HCT116 (cell line): ENCODE measurements around the gene NECAB3. TPM values are rescaled to one million over a fixed set of nuclear protein-coding genes. Genes with fewer than 3 reads are reported as not detected.

ENCODE experiments used
- ATAC-seq: fragments of 200-7000 bp; cut with Tn5 transposase; 2 replicates; pipeline ENCODE4 v1.9.1; 2020; ENCODE audit warnings: mild to moderate bottlenecking, moderate library complexity
- BruUV-seq: library from RNA; stranded (reverse); fragments of 400-500 nt; replicated peaks from 2 replicates; lab custom pipeline; 2021; lab: Mats Ljungman, UMichigan
- CTCF ChIA-PET: fragments of 300-600 bp; sonication (Branson Sonifier 250); formaldehyde crosslinking; loops from one replicate; lab custom pipeline; 2021; ENCODE audit warnings: antibody characterized with exemption; lab: Charles Lee
- POLR2A ChIA-PET: fragments of 300-600, 350-600 bp; sonication (Branson Sonifier 250); formaldehyde crosslinking; loops from one replicate; lab custom pipeline; 2021; ENCODE audit warnings: antibody characterized with exemption; lab: Charles Lee
- RAD21 ChIA-PET, 2 experiments: fragments of 300-600 bp; sonication (Branson Sonifier 250); formaldehyde crosslinking; loops; one replicate each; lab custom pipeline; 2023; ENCODE audit warnings: low total read pairs in 2 of 2; ENCODE audit not compliant: uncharacterized antibody in 2 of 2, unreplicated experiment in 2 of 2, low non-redundant PET in 1 of 2; lab: Charles Lee
- DNase-seq: peaks from one replicate; pipeline ENCODE4 v3.0.0-alpha.2; 2010; ENCODE audit warnings: low read depth, low spot score
- H2AFZ ChIP-seq: fragments of 200-600 bp; shearing (Covaris generic), sonication (generic); 2 replicates; pipeline ENCODE4 v1.6.1; 2017; ENCODE audit warnings: low read depth, mixed run types, mixed read lengths, antibody characterized with exemption, low read length; ENCODE audit not compliant: poor library complexity, severe bottlenecking
- H3K27ac ChIP-seq: 2 replicates; pipeline ENCODE4 v1.5.1; 2012; ENCODE audit warnings: low read depth, low read length
- H3K27me3 ChIP-seq: fragments of 200-600 bp; sonication (generic); 2 replicates; pipeline ENCODE4 v1.6.1; 2016; ENCODE audit warnings: mixed run types, low read length, mixed read lengths; ENCODE audit not compliant: insufficient read depth
- H3K36me3 ChIP-seq, 2 experiments: fragments of 200-500 bp in 1 of 2; fragments of 200-600 bp in 1 of 2; sonication (Bioruptor generic) in 1 of 2; sonication (generic) in 1 of 2; 2 replicates each; pipeline versions ENCODE4 v1.5.1 to v1.6.1; 2014 to 2016; ENCODE audit warnings: low read length in 2 of 2, inconsistent platforms in 1 of 2, mixed read lengths in 1 of 2, mixed run types in 1 of 2; ENCODE audit not compliant: insufficient read depth in 2 of 2, control insufficient read depth in 1 of 2
- H3K4me1 ChIP-seq, 2 experiments: fragments of 200-600 bp in 1 of 2; sonication (generic) in 1 of 2; 2 replicates each; pipeline versions ENCODE4 v1.5.1 to v1.6.1; 2012 to 2017; ENCODE audit warnings: low read length in 2 of 2, inconsistent platforms in 1 of 2, mild to moderate bottlenecking in 1 of 2, mixed read lengths in 1 of 2, mixed run types in 1 of 2, moderate library complexity in 1 of 2; ENCODE audit not compliant: insufficient read depth in 2 of 2, control insufficient read depth in 1 of 2
- H3K4me2 ChIP-seq: fragments of 200-600 bp; sonication (generic); 2 replicates; pipeline ENCODE4 v1.6.1; 2017; ENCODE audit warnings: mixed run types, low read length, mixed read lengths
- H3K4me3 ChIP-seq, 2 experiments: fragments of 200-600 bp in 1 of 2; sonication (generic) in 1 of 2; replicated peaks in 1 of 2; 2 replicates each; pipeline ENCODE4 v1.5.1; 2011 to 2016; ENCODE audit warnings: low read length in 2 of 2, control low read depth in 1 of 2, low read depth in 1 of 2, mild to moderate bottlenecking in 1 of 2, mixed read lengths in 1 of 2, mixed run types in 1 of 2
- H3K79me2 ChIP-seq: fragments of 200-600 bp; sonication (generic); 2 replicates; pipeline ENCODE4 v1.6.1; 2017; ENCODE audit warnings: mild to moderate bottlenecking, mixed run types, low read length, moderate library complexity, mixed read lengths; ENCODE audit not compliant: insufficient read depth
- H3K9ac ChIP-seq: fragments of 200-600 bp; sonication (generic); 2 replicates; pipeline ENCODE4 v1.6.1; 2016; ENCODE audit warnings: low read length, mixed read lengths
- H3K9me2 ChIP-seq: fragments of 200-600 bp; sonication (generic), shearing (Covaris generic); 2 replicates; pipeline ENCODE4 v1.6.1; 2017; ENCODE audit warnings: mixed run types, mild to moderate bottlenecking, moderate library complexity; ENCODE audit not compliant: insufficient read depth
- H3K9me3 ChIP-seq, 2 experiments: fragments of 200-500 bp in 1 of 2; fragments of 200-600 bp in 1 of 2; sonication (Bioruptor generic) in 1 of 2; sonication (generic) in 1 of 2; 2 replicates each; pipeline ENCODE4 v1.6.1; 2014 to 2017; ENCODE audit warnings: low read length in 2 of 2, mixed read lengths in 2 of 2, inconsistent platforms in 1 of 2, low read depth in 1 of 2, mild to moderate bottlenecking in 1 of 2, mixed run types in 1 of 2, moderate library complexity in 1 of 2; ENCODE audit not compliant: control insufficient read depth in 1 of 2, insufficient read depth in 1 of 2
- H4K20me1 ChIP-seq: fragments of 200-600 bp; sonication (generic), shearing (Covaris generic); 2 replicates; pipeline ENCODE4 v1.6.1; 2017; ENCODE audit warnings: mixed run types, mild to moderate bottlenecking, moderate library complexity; ENCODE audit not compliant: insufficient read depth
- EGR1 ChIP-seq: IDR thresholded peaks from 2 replicates; pipeline ENCODE4 v1.6.1; 2012; ENCODE audit warnings: low read depth
- ELF1 ChIP-seq: IDR thresholded peaks from 2 replicates; pipeline ENCODE4 v1.6.1; 2012; ENCODE audit warnings: low read depth, borderline replicate concordance
- EZH2 ChIP-seq: fragments of 200-600 bp; sonication (generic); IDR thresholded peaks from 2 replicates; pipeline ENCODE4 v1.6.1; 2017; ENCODE audit warnings: antibody characterized with exemption, mixed run types
- FOSL1 ChIP-seq: IDR thresholded peaks from 2 replicates; pipeline ENCODE4 v1.6.1; 2012; ENCODE audit warnings: low read depth
- JUND ChIP-seq: IDR thresholded peaks from 2 replicates; pipeline ENCODE4 v1.6.1; 2012
- RAD21 ChIP-seq: IDR thresholded peaks from 2 replicates; pipeline ENCODE4 v1.6.1; 2012; ENCODE audit warnings: low read depth, mild to moderate bottlenecking
- SP1 ChIP-seq: IDR thresholded peaks from 2 replicates; pipeline ENCODE4 v1.6.1; 2012; ENCODE audit warnings: low read depth
- TCF7L2 ChIP-seq: IDR thresholded peaks from 2 replicates; pipeline ENCODE4 v1.7.0; 2011; ENCODE audit warnings: borderline replicate concordance, inconsistent platforms; ENCODE audit not compliant: insufficient read depth, insufficient read length; ENCODE audit errors: extremely low read depth
- YY1 ChIP-seq: IDR thresholded peaks from 2 replicates; pipeline ENCODE4 v1.6.1; 2011; ENCODE audit warnings: low read length, low read depth, moderate library complexity, mild to moderate bottlenecking; ENCODE audit not compliant: insufficient replicate concordance; ENCODE audit errors: extremely low read depth
- ZFX ChIP-seq: fragments of 450-650 bp; IDR thresholded peaks from 2 replicates; pipeline ENCODE4 v1.6.1; 2017
- intact Hi-C: fragments of 100-400 bp; cut with micrococcal nuclease; formaldehyde crosslinking; loops from 2 replicates; pipeline ENCODE4 v1.10.0; 2022
- total RNA-seq: library from RNA; stranded (reverse); gene quantifications from one replicate; pipeline ENCODE4 v1.2.1, GENCODE V29; 2021; ENCODE audit not compliant: unreplicated experiment
- TF ChIP-seq, protein P1 (sequence below), 3 experiments: fragments of 200-600 bp in 1 of 3; sonication (generic) in 1 of 3; IDR thresholded peaks in 2 of 3; conservative IDR thresholded peaks in 1 of 3; 2 replicates each; pipeline ENCODE4 v1.5.1; 2012 to 2017; ENCODE audit warnings: low read depth in 2 of 3, low read length in 2 of 3, antibody characterized with exemption in 1 of 3, borderline replicate concordance in 1 of 3, control low read depth in 1 of 3, mild to moderate bottlenecking in 1 of 3, mixed read lengths in 1 of 3, mixed run types in 1 of 3, moderate library complexity in 1 of 3; ENCODE audit not compliant: insufficient read depth in 1 of 3
- TF ChIP-seq, protein P2 (sequence below): IDR thresholded peaks from 2 replicates; pipeline ENCODE4 v1.6.1; 2012; ENCODE audit warnings: low read depth
- TF ChIP-seq, protein P3 (sequence below): IDR thresholded peaks from 2 replicates; pipeline ENCODE4 v1.6.1; 2012
- TF ChIP-seq, protein P4 (sequence below): IDR thresholded peaks from 2 replicates; pipeline ENCODE4 v1.6.1; 2011; ENCODE audit warnings: mild to moderate bottlenecking, low read length, moderate library complexity; ENCODE audit not compliant: insufficient replicate concordance; ENCODE audit errors: extremely low read depth

Gene NECAB3
- total RNA-seq, 1 experiment from 2014 or later, result 48.1 TPM

DNA sequence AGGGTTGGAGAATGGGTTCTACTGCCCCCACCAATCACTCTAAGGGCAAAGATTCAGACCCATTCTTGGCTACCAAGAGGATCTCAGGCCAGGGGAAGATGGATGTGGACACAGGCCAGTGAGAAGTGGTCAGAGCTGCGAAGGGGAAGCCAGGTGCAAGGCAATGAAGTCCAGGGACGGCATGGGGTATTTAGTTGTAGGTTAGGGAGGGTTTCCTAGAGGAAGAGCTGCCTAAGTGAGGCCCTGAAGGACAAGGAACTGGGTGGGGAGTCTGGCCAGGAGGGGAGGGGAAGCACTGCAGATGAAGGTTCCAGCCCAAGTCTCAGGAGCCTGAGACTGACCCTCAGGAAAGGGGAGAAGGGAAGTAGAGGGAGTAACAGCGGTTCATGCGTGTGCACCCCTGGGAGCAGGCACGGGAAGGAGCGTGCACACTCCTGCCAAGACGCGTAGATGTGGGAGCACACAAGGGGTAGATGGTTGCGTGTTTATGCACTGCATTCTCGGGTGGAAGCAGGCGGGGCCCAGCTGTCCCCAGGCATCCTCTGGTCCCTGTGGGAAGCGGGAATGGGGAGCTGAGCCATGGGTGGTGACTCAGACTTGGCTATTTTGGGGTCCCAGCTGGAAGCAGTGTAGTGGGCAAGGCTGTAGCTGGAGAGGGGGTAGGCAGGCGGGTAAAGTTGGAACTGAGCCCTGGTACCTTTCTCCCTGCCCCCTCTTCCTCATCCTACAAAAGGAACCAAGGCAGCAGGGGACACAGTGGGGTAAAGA lies 4.2 kb downstream of the NECAB3 start:
- intact Hi-C loops, result loop anchor here (5.0 kb wide), 1 partner anchor 213 kb away; no protein-coding TSS in a partner anchor
- Histone ChIP-seq H3K4me2 (no peak overlapping the region), H3K27ac (no peak overlapping the region), H3K9me2 (no peaks in the 10 kb centered on the region), H3K79me2 (peaks cover 26% of the 10 kb centered on the region; the same call in 1 of the 2 replicates), H3K9ac (no peak overlapping the region), H3K4me1 (peaks cover 11 to 20% of the 10 kb centered on the region in 2 experiments), H4K20me1 (no peaks in the 10 kb centered on the region), H3K36me3 (peaks cover 10 to 23% of the 10 kb centered on the region in 2 experiments; a peak in 3 of 4 replicates), H3K27me3 (no peaks in the 10 kb centered on the region), H2AFZ (no peak overlapping the region), H3K4me3 (no peak overlapping the region), H3K9me3 (no peaks in the 10 kb centered on the region)
- DNase-seq (no peak), ATAC-seq (no peak)
- BruUV-seq, result no TSS peak
- ChIA-PET RAD21 (no interaction called here), CTCF (no interaction called here), POLR2A (no interaction called here)
- TF ChIP-seq, protein P1, sequence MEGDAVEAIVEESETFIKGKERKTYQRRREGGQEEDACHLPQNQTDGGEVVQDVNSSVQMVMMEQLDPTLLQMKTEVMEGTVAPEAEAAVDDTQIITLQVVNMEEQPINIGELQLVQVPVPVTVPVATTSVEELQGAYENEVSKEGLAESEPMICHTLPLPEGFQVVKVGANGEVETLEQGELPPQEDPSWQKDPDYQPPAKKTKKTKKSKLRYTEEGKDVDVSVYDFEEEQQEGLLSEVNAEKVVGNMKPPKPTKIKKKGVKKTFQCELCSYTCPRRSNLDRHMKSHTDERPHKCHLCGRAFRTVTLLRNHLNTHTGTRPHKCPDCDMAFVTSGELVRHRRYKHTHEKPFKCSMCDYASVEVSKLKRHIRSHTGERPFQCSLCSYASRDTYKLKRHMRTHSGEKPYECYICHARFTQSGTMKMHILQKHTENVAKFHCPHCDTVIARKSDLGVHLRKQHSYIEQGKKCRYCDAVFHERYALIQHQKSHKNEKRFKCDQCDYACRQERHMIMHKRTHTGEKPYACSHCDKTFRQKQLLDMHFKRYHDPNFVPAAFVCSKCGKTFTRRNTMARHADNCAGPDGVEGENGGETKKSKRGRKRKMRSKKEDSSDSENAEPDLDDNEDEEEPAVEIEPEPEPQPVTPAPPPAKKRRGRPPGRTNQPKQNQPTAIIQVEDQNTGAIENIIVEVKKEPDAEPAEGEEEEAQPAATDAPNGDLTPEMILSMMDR (IDR thresholded peaks at IDR 0.05 in 2 of 3, conservative IDR thresholded peaks at IDR 0.05 in 1 of 3; ENCODE audit: borderline replicate concordance in 1 of 3, insufficient read depth in 1 of 3, low read depth in 2 of 3, low read length in 2 of 3), result no peak
- TF ChIP-seq EGR1, result no peak
- TF ChIP-seq ELF1, result no peak
- TF ChIP-seq, protein P2, sequence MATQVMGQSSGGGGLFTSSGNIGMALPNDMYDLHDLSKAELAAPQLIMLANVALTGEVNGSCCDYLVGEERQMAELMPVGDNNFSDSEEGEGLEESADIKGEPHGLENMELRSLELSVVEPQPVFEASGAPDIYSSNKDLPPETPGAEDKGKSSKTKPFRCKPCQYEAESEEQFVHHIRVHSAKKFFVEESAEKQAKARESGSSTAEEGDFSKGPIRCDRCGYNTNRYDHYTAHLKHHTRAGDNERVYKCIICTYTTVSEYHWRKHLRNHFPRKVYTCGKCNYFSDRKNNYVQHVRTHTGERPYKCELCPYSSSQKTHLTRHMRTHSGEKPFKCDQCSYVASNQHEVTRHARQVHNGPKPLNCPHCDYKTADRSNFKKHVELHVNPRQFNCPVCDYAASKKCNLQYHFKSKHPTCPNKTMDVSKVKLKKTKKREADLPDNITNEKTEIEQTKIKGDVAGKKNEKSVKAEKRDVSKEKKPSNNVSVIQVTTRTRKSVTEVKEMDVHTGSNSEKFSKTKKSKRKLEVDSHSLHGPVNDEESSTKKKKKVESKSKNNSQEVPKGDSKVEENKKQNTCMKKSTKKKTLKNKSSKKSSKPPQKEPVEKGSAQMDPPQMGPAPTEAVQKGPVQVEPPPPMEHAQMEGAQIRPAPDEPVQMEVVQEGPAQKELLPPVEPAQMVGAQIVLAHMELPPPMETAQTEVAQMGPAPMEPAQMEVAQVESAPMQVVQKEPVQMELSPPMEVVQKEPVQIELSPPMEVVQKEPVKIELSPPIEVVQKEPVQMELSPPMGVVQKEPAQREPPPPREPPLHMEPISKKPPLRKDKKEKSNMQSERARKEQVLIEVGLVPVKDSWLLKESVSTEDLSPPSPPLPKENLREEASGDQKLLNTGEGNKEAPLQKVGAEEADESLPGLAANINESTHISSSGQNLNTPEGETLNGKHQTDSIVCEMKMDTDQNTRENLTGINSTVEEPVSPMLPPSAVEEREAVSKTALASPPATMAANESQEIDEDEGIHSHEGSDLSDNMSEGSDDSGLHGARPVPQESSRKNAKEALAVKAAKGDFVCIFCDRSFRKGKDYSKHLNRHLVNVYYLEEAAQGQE, result no peak
- TF ChIP-seq, protein P3, sequence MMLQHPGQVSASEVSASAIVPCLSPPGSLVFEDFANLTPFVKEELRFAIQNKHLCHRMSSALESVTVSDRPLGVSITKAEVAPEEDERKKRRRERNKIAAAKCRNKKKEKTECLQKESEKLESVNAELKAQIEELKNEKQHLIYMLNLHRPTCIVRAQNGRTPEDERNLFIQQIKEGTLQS, result no peak
- no peak for TF ChIP-seq SP1
- TF ChIP-seq, protein P4, sequence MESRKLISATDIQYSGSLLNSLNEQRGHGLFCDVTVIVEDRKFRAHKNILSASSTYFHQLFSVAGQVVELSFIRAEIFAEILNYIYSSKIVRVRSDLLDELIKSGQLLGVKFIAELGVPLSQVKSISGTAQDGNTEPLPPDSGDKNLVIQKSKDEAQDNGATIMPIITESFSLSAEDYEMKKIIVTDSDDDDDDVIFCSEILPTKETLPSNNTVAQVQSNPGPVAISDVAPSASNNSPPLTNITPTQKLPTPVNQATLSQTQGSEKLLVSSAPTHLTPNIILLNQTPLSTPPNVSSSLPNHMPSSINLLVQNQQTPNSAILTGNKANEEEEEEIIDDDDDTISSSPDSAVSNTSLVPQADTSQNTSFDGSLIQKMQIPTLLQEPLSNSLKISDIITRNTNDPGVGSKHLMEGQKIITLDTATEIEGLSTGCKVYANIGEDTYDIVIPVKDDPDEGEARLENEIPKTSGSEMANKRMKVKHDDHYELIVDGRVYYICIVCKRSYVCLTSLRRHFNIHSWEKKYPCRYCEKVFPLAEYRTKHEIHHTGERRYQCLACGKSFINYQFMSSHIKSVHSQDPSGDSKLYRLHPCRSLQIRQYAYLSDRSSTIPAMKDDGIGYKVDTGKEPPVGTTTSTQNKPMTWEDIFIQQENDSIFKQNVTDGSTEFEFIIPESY, result no peak
- TF ChIP-seq RAD21, result no peak
- TF ChIP-seq TCF7L2, result no peak
- TF ChIP-seq ZFX, result no peak
- no peak for TF ChIP-seq YY1
- TF ChIP-seq FOSL1, result no peak
- no peak for TF ChIP-seq EZH2
- no peak for TF ChIP-seq JUND
